NCI-H146 (cell line): Measurements from ENCODE around the gene PDIK1L.
A peak's percentile ranks its signal among the peaks of the same experiment; 100 is the strongest.

Experiments used
- DNase-seq: peaks from one replicate; lab custom pipeline; 2025; lab: John Stamatoyannopoulos, UW

The PDIK1L gene

DNA sequence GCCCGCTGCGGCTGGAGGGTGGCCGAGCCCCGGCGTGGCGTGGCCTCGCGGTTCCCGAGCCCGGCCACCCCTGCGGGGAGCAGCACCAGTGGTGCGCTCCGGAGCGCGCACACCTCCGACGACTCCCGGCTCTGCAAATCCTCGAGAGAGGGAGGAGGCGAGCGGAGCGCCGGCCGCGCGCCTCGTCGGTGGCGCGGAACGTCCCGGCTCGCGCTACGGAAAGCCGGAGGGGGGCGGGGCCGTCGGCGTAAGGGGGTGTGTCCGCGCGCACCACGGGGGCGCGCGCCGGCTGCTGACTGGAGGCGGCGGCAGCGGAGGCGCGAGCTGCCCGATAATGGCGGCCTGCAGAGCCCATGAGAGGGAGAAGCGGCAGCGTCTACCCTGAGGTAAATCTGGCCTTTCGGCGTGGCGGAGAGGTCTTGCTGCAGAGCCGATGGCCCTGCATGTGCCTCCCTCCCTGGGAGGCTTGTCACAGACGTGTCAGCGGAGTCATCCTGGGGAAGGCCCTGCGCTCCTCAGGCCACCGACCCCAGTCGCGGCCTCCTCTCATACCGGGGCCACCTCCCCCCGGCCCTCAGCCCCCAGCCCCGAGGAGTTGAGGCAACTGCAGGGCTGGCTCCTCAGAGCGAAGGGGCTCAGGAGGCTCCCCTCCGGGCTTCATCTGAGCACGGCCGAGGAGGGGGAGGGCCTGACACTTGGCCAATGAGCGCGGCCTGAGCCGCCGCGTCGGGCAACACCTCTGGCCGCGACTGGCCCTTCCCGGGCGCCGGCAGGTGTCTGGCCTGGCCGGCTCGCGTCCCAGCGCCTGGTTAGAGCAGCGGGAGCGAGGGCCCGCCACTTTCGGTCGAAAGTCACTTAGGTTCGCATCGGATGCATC lies at the start of gene PDIK1L:
PDIK1L (plus strand) TSS at position 295 of the 877 bp plus-strand sequence. CDS start 2,485 bp downstream, outside the sequence.
- peak; percentile 87 for DNase-seq

DNA sequence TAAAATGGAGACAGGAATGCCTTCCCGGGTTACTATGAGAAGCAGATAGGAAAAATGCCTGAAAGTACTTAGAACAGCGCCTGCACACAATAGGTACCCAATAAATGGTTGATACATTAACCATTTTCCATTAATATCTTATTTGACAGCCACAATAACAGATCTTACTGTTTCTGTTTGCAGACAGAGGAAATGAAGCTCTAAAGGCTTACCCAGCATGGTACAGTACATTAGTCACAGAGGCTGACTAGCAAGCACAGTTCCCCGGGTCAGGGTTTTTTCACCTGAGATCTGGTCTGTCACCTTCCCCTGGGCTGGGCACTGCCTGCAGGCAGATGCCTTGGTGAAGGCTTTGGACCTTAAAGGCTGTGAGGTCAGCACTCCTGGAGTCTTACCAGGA lies 47.1 kb upstream of the PDIK1L start:
- no peak for DNase-seq

DNA sequence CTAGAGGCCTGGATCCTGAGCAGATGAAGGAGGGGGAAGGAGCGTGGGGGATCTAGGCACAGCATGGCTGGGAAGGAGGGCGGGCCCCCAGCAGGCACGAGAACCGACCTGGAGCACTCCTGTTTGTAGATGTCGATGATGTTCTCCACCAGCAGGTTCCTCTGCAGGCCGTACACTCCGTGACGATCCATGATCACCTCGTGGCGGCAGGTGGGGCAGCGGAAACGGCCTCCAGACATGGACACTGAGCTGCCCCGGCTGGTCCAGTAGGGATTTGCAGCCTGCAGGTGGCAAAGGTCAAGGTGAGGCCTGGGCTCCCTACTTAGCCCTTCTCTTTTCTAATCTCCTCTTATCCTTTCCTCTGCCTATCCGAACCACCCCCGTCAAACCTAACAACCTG lies 45.5 kb upstream of the PDIK1L start:
- DNase-seq = no peak

DNA sequence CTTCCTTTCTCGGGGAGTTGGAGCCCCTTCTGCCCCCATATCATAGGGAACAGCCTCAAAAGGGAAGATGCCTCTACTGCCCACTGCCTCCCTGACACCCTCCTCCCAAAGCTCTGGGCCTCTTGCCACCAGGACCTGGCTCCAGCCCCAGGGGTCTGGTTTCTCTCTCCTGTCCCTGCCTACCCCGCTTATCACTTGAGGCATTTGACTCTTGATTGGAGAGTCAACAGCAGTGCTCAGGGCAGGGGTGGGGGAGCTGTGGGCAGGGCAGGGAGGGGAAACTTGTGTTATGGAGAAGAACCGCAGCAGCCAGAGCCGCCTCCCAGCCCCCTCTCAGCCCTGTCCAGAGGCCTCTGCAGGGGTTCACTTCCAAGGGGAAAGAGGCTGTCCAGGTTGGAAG lies 44.8 kb upstream of the PDIK1L start:
- no peak for DNase-seq

DNA sequence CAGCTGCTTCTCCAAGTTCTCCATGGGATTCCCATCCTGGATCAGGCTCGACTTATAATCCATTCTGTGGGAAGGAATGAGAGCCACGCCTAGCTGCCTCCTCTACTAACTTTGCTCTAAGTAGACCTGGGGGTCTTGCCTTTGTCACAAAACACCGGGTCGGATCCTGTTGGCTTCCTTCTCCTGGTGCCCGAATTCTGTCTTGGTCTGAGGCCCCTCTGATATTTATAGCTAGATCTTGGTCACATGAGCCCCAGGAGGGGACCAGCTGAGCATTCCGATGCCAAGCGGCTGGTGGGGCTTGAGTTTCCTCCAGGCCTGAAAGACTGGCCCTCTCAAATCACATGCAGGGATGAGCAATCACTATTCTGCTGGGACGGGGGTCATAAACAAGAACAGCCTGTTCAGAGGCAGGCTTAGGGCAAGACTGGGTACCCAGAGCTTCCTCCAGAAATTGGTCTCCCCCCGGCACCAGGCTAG lies 44.2 kb upstream of the PDIK1L start, which contains the start of gene TRIM63:
TRIM63 (minus strand) TSS at position 199 of the 480 bp plus-strand sequence; CDS start at position 63, 136 bp downstream.
- no peak for DNase-seq

DNA sequence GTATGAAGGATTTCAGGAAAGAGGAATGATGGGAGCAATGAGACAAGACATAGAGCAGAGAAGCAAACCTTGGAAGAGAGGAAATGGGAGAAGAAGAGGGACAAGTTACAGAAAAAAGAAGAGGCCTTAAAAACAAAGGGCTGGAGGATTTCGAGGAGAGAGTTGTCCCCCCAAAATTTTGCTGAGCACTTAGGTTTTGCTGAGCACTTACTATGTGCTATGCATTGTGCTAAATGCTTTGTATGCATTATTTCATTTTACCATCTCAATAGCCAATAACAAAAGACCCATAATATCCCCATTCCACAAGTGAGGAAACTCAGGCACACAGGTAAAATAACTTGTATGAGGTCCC lies 41.7 kb upstream of the PDIK1L start:
- no peak for DNase-seq

DNA sequence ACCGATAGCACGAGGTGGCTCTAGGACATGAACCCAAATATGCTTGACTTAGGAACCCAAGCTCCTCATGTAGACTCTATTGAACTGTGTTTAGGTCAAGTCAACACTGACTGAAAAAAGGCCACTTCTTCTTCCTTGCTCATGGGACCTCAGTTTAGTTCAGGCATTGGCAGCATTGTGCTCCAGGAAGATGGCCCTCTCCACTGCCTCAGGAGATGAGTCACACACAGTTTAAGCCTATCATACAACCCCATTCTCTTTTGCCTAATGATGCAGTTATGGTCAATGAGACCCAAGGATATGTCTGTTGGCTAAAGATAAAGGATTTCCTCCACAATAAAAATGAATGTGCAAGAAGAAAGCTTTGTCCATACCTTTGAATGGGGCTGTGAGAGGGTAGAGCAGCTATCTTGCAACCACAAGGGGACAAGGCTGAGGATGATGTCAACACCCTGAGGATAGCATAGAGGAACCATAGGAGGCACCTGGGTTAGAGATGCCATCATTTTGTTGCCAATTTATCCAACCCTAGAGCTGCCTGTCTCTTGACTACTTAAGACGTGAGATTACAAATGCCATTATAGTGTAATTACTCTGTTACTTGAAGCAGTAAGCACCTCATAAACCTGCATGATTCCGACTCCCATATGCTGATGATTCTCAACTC lies 41.2 kb upstream of the PDIK1L start:
- DNase-seq = no peak

DNA sequence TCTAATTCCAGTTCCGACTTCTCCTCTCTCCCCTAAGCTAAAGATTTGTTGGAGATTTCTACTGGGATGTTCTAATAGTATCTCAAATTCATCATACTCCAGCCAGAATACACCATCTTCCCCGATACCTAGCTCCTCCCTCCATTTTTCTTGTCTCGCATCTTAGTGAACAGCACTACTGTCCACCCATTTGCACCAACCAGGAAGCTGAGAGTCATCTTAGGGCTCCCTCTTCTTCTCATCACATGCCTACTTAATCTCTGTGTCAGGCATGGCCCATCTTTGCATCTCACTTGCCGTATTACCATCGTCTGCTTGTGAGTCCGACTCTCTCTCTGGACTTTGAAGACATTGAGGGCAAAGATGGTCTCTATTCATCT lies 40.7 kb upstream of the PDIK1L start:
- DNase-seq = no peak

DNA sequence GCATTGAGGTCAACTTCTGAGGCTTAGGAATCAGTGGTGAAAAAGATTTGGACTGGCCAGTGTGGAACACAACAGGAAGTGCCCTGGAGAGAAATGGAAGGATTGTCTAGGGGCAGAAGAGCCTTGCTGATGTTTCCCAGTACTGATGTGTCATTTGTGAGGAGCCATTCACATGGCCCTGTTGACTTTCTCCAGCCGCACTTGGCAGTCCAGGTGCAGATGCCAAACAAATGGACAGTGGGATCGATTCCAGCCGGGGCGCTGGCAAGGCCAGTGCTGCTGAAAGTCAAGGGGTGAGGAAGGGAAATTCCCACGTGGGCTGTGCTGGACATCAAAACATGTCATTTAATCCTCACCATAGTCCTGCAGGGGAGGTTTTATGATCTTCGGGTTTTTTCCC lies 39.3 kb upstream of the PDIK1L start:
- peak; percentile 8 for DNase-seq

DNA sequence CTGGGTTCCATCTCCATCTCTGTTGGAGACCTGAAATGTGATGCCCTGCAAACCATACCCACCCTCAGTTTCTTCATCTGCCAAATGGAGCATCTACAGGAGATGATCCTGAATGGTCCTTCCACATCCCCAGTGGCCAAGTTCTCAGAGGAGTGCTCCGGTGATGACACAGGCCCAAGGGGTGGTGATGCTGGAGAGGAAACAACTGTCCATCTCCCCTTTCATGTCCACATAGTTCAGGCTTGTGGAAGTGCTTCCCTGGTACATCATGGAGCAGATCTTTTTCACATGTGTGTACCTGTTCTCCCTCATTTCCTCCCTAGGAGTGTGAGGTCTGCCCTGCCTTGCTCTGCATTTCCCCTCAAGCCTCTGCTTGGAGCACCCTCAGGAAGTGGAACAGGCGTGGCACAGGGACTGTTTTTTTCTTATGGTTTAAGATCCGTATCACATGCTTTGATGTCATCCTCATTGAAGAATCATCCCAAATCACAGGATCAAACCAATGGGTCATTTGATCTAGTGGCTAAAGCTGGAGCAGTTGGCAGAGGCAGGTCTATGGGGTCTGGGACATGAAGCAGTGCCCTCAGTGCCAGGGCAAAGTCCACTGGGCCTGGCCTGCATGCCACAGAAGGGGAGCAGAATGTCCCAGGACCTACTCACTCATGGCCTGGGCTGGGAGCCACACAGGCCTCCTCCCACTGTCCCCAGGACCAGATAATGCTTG lies 36.0 kb upstream of the PDIK1L start:
- no peak for DNase-seq

DNA sequence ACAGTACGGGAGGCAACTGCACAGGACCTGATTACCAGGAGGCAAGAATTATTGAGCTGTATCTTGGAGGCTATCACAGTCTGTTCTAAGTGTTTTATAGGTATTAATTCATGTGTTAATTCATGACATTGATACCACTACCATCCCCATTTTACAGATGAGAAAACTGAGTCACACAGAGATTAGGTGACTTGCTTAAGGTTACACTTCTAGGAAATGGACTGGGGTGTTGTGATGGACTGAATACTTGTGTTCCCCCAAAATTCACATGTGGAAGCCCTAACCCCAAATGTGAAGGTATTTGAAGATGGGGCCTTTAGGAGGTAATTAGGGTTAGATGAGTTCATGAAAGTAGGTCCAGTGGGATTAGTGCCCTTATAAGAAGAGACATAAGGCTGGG lies 34.1 kb upstream of the PDIK1L start:
- DNase-seq = no peak

DNA sequence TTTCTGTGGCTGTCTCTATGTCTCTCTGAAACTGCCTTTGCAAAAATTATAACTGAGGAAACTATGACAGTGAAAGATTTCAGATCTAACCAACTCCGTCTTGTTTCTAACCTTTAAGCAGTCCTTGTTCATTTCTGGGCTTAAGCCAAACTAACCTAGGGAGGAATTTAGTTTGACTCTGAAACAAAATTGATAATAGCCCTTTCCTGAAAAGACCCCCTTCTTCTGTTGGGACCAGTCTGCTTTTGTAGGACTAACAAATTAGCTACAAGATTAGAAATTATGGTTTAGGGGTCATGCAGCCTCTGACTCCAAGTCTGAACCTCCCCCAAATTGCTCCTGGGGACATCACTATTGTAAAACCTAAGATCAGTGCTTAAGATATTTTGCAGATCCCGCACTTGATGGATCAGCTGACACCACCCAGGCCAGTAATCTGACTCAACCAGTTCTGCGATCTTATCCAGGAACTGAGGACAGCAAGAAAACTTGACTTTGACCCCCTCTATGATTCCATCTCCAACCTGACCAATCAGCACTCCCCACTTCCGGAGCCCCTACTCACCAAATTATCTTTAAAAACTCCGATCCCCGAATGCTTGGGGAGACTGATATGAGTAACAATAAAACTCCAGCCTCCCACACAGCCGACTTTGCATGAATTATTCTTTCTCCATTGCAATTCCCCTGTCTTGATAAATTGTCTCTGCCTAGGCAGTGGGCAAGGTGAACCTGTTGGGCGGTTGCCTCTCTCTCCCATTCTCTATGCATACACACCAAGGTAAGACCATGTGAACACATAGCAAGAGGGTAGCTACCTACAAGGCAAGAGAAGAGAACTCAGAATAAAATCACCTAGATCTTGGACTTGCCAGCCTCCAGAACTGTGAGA lies 33.1 kb upstream of the PDIK1L start:
- DNase-seq = no peak

DNA sequence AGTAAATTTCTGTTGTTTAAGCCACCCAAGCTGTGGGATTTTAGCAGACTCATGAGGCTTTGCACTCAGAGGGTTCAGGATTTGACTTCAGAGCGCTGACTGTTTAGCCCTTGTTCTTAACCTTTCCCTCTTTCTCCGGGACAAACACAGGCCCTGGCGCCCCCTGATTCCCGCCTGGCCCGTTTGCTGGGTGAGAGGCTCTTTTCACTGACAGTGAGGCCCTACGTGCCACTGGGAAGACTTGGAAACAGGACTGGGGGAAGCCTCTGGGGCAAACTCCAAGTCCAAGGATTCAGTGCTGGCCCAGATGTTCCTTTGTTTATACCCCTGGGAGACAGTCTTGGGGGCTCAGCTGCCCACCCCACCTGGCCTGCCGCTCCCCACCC lies 32.5 kb upstream of the PDIK1L start:
- no peak for DNase-seq

DNA sequence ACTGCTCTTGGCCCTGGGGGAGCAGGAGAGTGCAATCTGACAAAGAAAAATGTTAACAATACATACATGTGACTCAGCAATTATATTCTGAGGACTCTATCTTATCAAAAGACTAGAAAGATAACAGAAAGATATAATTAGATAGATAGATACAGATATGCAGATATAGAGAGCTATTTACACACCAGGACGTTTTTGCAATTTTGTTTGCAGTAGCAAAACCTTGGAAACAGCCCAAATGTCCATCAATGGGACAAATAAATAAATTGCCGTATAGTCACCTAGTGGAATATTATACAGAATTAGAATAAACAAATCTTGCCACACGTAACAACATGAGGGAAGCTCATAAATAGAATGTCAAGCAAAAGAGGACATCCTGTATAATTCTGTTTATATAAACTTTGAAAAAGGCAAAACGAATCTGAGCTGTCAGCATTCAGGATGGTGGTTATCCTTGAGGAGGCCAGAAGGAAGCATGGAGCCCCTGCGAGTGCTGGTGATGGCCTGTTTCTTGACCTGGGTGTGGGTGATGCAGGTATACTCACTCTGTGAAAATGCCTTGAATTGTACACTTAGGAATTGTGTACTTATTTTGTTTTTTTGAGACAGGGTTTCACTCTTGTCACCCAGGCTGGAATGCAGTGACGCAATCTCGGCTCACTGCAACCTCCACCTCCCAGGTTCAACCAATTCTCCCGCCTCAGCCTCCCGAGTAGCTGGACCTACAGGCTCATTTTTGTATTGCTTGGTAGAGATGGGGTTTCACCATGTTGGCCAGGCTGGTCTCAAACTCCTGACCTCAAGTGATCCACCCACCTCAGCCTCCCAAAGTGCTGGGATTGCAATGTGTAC lies 31.4 kb upstream of the PDIK1L start:
- peak; percentile 4 for DNase-seq

DNA sequence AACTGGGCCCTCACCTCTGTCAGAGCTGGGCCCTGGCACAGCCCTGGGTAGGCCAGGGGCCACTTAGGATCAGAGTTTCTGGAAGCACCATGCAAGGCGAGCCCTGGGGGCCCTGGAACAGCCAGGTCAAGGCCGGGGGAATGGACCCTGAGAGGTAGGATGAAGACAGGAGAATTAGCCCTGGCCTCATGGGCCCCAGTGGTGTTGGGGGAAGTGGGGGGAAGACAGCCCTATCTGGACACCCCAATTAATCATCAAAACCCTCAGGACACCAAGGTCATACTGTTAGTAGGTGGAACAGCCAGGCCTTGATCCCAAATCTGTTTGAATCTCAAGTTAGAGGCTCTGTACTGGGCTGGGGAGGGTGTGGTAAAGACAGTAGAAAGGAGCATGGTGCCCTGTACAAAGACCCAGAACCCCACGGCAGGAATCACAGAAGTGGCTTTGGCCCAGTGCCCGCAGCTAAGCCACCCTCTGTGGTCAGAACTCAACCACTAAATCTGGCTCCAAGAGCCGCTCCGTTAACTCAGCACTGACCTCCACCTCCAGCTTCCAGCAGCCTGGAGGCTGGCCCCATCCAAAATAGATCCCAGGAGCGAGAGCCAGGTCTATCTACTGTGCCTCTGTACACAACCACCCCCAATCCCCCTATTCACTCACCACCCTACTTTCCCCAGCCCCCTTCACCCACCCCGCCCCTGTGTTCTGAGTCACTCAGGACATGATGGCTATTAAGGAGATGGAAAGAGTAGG lies 30.2 kb upstream of the PDIK1L start:
- DNase-seq = no peak

DNA sequence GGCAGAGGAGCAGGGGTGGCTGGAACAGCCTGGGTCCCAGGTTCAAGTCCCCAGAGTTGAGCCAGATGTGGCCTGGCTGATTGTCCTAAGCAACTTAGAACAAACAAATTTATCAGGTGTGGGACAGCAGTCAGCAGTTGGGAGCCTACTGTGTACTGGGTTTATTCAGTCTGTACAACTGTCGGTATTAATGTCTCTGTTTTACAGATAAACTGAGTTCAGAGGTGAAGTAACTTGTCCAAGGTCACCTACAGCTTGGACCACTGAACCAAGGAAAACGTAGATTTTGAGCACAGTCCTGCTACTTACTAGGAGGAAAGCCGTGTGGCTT lies 29.6 kb upstream of the PDIK1L start:
- DNase-seq = no peak

DNA sequence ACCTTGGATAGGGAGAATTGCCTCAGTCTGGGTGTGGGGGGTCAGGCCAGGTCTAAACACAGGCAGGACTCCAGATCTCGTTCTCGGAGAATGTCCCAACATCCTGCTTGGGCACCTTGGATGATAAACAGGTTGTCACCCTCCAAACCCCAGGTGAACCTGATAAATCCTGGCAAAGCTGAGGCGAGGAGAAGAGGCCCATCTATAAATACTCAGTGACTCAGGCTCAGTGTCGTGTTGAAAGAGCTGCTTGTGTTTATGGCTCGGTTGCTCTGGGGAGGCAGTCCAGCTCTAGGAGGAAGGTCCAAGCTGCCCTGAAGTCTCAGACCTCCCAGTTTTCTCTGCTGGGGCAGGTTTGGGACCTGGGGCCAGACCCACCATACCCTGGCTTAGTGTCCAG lies 28.4 kb upstream of the PDIK1L start:
- no peak for DNase-seq

DNA sequence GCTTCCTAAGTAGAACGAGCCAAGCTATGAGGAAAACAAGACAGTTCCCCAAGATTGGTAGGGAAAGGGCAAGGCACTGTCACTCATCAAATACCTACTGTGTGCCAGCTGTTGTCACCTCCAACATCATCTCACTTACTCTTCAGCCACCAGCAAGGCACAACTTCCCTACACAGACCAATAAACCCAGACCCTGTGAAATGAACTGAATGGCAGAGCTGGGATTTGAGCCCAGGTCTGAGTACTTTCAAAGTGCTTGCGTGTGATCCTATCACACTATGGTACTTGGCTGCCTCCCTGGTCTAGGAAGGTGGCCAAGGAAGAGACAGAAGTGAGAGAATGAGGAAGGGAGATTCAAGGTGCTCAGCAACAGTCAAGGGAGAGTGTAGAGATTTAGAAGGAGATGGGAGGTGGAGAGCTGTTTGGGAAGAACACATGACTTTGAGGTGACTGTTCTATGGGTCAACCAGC lies 27.5 kb upstream of the PDIK1L start:
- no peak for DNase-seq

DNA sequence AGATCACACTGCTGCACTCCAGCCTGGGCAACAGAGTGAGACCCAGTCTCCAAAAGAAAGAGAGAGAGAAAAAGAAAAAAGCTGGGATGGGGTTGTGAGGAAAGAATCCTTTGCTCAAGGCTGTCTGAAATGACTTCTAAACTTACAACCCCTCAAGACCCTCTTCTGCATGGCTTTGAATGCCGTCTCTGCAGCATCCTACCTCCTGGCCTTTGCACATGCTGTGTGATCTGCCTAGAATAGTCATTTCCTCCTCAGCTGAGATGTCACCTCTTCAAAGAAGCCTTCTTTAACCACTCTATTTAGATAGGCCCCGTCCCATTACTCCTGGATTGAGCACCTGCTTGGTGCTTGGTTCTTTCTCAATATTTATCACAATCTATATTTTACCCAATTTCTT lies 26.8 kb upstream of the PDIK1L start:
- no peak for DNase-seq

DNA sequence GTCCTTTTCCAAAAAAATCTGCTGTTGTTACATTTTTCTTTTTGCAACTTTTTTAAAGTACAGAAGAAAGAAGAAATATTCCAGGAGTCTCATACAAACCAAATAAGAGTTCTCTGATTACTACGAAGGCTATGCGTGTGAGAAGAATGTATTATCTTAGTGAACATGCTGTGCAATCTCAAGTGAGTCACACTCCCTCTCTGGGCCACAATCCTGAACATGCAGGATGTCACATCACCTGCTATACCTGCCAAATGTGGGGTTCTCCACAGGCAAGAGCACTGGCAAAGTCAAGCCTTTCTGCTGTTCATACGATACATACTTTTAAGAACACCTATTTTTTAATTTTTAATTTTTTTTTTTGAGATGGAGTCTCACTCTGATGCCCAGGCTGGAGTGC lies 22.5 kb upstream of the PDIK1L start:
- DNase-seq = no peak
